Right lobe of liver (tissue), 6 donors: ENCODE data around the gene SSRP1. TPM values are rescaled to one million over a fixed set of nuclear protein-coding genes. Genes with fewer than 3 reads are reported as not detected.

ENCODE experiments used
- ATAC-seq, 4 donors: fragments of 200-7000 bp; cut with Tn5 transposase; one replicate each; pipeline ENCODE4 v1.9.1; 2020; ENCODE audit warnings: mild to moderate bottlenecking in 4 of 4, moderate library complexity in 4 of 4
- DNase-seq, 3 donors: peaks; one replicate each; pipeline ENCODE4 v3.0.0-alpha.2; 2020
- H3K27ac ChIP-seq, 3 donors: fragments of 200-600 bp; one replicate each; pipeline ENCODE4 v1.8.0; 2022
- H3K27me3 ChIP-seq, 2 donors: fragments of 200-600 bp; one replicate each; pipeline ENCODE4 v1.8.0; 2022
- H3K36me3 ChIP-seq, 4 donors: fragments of 200-600 bp; sonication (generic) in 1 of 4; one replicate each; pipeline versions ENCODE4 v1.5.1 to v1.8.0; 2017 to 2022; ENCODE audit warnings: control low read depth in 1 of 4
- H3K4me1 ChIP-seq, 4 donors: fragments of 200-600 bp; sonication (generic) in 1 of 4; one replicate each; pipeline versions ENCODE4 v1.5.1 to v1.8.0; 2017 to 2022; ENCODE audit warnings: control low read depth in 1 of 4
- H3K4me3 ChIP-seq, 3 donors: fragments of 200-600 bp; one replicate each; pipeline ENCODE4 v1.8.0; 2022
- H3K9me3 ChIP-seq, 4 donors: fragments of 200-600 bp; sonication (generic) in 1 of 4; one replicate each; pipeline versions ENCODE4 v1.5.1 to v1.8.0; 2017 to 2022; ENCODE audit warnings: control low read depth in 1 of 4
- CTCF ChIP-seq, 4 donors: fragments of 200-600 bp in 3 of 4; fragments of 450-650 bp in 1 of 4; IDR thresholded peaks; one replicate each; pipeline versions ENCODE4 v1.5.1 to v1.8.0; 2016 to 2022; ENCODE audit warnings: antibody characterized with exemption in 4 of 4, mild to moderate bottlenecking in 2 of 4
- POLR2A ChIP-seq: fragments of 450-650 bp; IDR thresholded peaks from one replicate; pipeline ENCODE4 v1.6.1; 2017; ENCODE audit warnings: antibody characterized with exemption, mild to moderate bottlenecking
- WGBS: methylation state at CpG from one replicate; pipeline ENCODE4 v1.1.6; 2018; ENCODE audit warnings: low coverage, low lambda C conversion rate; ENCODE audit not compliant: insufficient coverage; ENCODE audit errors: missing lambda C conversion rate; 5-methylcytosine and 5-hydroxymethylcytosine counted together
- intact Hi-C, 2 donors: fragments of 100-400 bp; cut with DNase I; formaldehyde crosslinking; loops; one replicate each; pipeline versions ENCODE4 v1.11.2 to v1.14.1; 2022
- total RNA-seq, 6 experiments: library from RNA; depleted of rRNA in 2 of 6; stranded (reverse); fragments of >200 nt in 2 of 6; fragmentation: NEBNext Ultra II Directional in 3 of 6; extraction: Animal tissue kit (Norgen Biotek cat#: 25700) in 3 of 6; gene quantifications; one replicate each; pipeline versions ENCODE4 v1.1.0 to v1.2.4, GENCODE V29; 2016 to 2023
- donor health status: DM: no; HTN: yes; CAD: no.
- donor health status: DM: no; HTN: no; CAD: no.
- donor health status: DM: no; HTN: no; CAD: no.
- donor health status: DM: no; HTN: yes; CAD: no.
- donor health status: DM: no; HTN: yes; CAD: no.

Gene SSRP1
- total RNA-seq, 6 experiments from 2014 or later, result 24.5 to 47.9 (median 29.9) TPM

DNA sequence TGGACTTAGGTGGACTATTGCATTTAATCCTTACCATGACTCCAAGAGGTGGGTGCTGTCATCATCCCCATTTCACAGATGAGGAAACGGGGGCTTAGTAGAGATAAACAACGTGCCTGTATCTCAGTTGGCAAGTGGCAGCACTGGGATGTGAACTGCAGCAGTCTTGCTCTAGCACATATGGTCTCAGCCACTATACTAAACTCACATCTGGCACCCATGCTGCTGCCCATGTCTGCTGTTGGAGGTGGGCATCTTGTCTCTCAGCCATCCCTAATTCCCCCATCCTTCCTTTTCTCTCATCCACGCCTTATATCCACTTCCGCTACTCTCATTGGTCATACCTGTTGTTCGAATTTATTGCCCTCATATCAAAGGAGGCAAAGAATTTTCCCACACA, 41.4 kb upstream of the SSRP1 start:
- intact Hi-C loops, result no loop called here
- H3K27me3 ChIP-seq, result no peaks in the 10 kb centered on the region
- no peaks in the 10 kb centered on the region for H3K9me3 ChIP-seq
- WGBS, result 62% methylated on average over 3 of the region's 5 CpGs
- TF ChIP-seq POLR2A (no peak), CTCF (IDR thresholded peaks at IDR 0.05) (no peak)
- ATAC-seq, result no peak
- H3K4me1 ChIP-seq, result no peaks in the 10 kb centered on the region
- no peak for DNase-seq
- H3K36me3 ChIP-seq, result no peaks in the 10 kb centered on the region
- no peak overlapping the region for H3K4me3 ChIP-seq
- no peak overlapping the region for H3K27ac ChIP-seq

DNA sequence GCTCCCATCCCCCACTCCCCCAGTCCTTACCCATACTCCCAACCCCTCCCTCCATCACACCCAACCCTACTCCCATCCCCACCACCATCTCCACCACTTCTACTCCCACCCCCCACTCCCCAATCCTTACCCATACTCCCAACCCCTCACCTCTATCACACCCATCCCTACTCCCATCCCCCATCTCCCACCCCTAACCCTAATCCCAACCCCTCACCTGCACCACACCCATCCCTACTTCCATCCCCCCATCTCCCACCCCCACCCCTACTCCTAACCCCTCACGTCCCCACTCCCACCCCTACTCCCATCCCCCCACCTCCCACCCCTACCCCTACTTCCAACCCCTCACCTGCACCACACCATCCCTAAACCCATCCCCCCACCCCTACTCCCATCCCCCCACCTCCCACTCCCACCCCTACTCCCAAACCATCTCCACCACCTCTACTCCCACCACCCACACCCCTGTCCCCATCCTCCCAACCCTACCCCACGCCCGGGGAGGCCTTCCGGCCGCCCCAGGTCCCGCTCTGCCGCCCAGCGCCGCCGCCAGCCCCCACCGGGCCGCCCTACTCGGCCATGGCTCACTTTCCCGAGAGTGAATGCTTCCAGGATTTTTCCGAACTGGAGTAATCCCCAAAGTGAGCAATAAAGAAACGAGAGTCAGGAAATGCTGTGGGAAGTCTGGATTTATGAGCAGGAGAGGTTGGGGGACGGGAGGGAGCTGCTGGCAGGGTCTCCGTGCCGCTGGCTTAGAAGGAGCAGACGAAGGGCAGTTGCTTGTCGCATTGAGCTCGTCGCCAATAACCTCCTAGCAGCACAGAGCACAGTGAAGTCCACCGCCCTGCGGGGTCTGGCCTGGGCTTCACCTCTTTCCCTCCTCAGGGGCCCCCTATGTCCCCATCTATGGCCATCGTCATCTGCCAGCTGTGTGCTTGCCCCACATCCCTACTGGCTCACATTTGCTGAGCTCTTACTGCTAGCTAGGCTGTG, 40.7 kb upstream of the SSRP1 start:
- Histone ChIP-seq H3K4me1 (no peaks in the 10 kb centered on the region), H3K27ac (no peak overlapping the region), H3K4me3 (no peak overlapping the region), H3K9me3 (no peaks in the 10 kb centered on the region), H3K36me3 (no peaks in the 10 kb centered on the region), H3K27me3 (no peaks in the 10 kb centered on the region)
- no peak for ATAC-seq
- TF ChIP-seq CTCF (IDR thresholded peaks at IDR 0.05) (no peak), POLR2A (no peak)
- WGBS, result 64% methylated on average over 16 of the region's 26 CpGs
- no peak for DNase-seq
- intact Hi-C loops, result no loop called here

- Histone ChIP-seq H3K36me3 (no peaks in the 10 kb centered on the region), H3K27me3 (no peaks in the 10 kb centered on the region), H3K27ac (no peak overlapping the region), H3K9me3 (no peaks in the 10 kb centered on the region), H3K4me3 (no peak overlapping the region), H3K4me1 (no peaks in the 10 kb centered on the region)
- WGBS, result 50% methylated on average over 1 of the region's 2 CpGs
- DNase-seq (no peak), ATAC-seq (no peak)
- intact Hi-C loops, result no loop called here
- no peak for TF ChIP-seq CTCF (IDR thresholded peaks at IDR 0.05)
- TF ChIP-seq POLR2A, result no peak
Measured at GRCh38 chr11:57375490-57375889, 39.8 kb upstream of the SSRP1 start.

DNA sequence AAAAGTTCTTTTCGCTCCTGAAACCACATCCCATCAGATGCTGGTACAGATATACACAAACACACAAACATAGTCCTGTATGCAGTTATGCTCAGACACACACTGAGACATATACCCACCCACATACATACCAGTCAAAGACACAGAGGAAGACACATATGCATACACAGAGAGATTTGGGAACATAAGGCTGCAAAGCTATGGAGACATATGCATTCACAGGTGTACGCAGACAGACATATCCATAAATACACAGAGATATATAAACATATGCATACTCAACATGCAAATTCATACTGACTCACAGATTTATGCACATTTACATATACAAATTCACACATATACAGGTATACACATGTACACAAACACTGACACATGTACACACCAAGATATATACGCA, 39.3 kb upstream of the SSRP1 start:
- intact Hi-C loops, result no loop called here

More for the DNA sequence above, 39.3 kb upstream of the SSRP1 start:
- no peak overlapping the region for H3K27ac ChIP-seq
- H3K9me3 ChIP-seq, result no peaks in the 10 kb centered on the region
- H3K4me3 ChIP-seq, result no peak overlapping the region
- no peaks in the 10 kb centered on the region for H3K27me3 ChIP-seq
- H3K4me1 ChIP-seq, result no peaks in the 10 kb centered on the region
- TF ChIP-seq POLR2A (no peak), CTCF (IDR thresholded peaks at IDR 0.05) (no peak)
- no peak for DNase-seq
- no peak for ATAC-seq
- no peaks in the 10 kb centered on the region for H3K36me3 ChIP-seq
- WGBS, result 100% methylated on average over 2 of the region's 3 CpGs
